GM11168 (cell line): ENCODE data around the gene PRKAR1B.
"Not testable (repeated sequence)": the region's sequence is repeated elsewhere in the genome, so short reads cannot be mapped to it uniquely, and the experiment has no call there.

Experiments used
- in situ Hi-C: fragments of 300-500 bp; cut with MboI; formaldehyde crosslinking; loops from one replicate; pipeline ENCODE4 v1.12.0; 2022; ENCODE audit warnings: low sequenced_read_pairs; ENCODE audit not compliant: unreplicated experiment

PRKAR1B gene

DNA sequence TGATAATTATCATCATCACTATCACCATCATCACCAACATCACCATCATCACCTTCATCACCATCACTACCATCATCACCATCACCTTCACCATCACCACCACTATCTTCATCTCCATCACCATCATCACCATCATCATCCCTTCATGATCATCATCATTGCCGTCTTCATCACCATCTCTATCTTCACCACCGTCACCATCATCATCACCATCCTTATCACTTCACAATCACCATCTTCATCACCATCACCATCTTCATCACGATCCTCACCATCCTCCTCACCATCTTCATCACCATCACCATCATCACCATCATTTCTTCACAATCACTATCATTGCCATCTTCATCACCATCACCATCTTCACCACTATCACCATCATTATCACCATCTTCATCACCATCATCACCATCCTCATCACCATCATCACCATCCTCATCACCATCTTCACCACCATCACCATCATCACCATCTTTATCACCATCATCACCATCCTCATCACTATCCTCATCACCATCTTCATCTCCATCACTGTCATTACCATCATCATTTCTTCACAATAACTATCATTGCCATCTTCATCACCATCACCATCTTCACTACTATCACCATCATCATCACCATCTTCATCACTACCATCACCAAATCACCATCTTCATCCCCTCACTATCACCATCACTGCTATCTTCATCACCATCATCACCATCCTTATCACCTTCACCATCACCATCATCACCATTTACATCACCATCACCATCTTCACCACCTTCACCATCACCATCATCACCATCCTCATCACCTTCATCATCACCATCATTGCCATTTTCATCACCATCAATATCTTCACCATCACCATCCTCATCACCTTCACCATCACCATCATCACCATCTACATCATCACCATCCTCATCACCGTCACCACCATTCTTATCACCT, 73.0 kb downstream of the PRKAR1B start:
- in situ Hi-C loops, result no loop called here

GRCh38 chr7:652881-653280, 74.2 kb downstream of the PRKAR1B start:
- in situ Hi-C loops, result no loop called here

DNA sequence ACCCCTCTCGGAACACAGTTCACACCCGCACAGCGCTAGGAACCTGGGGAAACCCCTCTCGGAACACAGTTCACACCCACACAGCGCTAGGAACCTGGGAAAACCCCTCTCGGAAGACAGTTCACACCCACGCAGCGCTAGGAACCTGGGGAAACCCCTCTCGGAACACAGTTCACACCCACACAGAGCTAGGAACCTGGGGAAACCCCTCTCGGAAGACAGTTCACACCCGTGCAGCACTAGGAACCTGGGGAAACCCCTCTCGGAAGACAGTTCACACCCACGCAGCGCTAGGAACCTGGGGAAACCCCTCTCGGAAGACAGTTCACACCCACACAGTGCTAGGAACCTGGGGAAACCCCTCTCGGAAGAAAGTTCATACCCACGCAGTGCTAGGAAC, 74.9 kb downstream of the PRKAR1B start:
- in situ Hi-C loops, result not testable (repeated sequence)

DNA sequence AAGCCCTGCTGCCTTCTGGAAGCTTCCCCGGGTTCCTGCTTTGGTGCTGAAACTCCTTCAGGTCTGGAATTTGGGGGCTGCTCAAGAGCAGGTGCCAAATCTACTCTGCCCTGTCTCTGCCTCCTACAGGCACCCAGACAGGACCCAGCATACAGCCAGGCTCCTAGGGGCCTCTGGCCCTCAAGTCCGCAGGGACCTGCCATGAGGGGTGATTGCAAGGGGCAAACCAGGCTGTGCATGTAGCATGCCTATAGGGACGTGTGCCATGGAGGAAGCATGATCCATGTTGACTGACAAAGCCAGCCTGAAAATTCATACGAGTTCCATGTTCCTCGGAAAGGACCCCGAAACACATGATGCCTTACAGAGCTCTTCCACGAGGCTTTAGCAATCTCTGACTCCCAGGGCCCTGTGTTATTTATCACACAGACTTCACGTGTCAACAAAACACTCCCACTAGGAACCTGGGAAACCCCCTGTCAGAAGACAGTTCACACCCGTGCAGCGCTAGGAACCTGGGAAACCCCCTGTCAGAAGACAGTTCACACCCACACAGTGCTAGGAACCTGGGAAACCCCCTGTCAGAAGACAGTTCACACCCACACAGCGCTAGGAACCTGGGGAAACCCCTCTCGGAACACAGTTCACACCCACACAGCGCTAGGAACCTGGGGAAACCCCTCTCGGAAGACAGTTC, 75.9 kb downstream of the PRKAR1B start:
- in situ Hi-C loops, result no loop called here

DNA sequence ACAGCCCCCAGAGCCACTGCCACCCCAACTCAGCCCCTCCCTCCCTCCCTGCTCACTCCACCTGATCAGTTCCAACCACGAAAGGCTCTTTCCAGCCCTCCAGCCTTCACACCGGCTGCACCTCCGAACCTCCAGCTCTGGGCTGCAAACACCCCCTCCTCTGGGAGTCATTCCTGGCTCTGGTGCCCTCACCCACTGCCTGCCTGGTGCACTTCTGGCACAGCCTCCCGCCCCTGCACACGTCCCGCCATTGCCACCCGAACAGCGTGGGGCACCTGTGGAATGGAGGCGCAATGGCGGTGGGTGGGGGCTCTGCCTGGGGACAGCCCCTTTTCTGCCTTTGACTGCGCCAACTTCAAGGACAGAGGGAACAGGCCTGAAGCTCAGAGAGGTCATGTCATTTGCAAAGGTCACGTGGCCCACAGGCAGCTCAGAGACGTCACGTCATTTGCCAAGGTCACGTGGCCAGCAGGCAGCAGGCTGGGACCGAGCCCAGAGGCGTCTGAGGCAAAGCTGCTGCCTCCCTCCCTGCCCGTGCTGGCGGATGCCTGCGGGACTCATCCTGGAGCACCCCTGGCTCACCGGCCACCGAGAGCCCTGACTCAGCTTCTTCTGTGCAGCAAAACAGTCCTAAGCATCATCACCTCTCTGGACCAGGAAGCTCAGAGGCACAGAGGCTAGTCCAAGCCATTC, 76.6 kb downstream of the PRKAR1B start:
- in situ Hi-C loops, result no loop called here

GRCh38 chr7:646951-647350, 80.1 kb downstream of the PRKAR1B start:
- in situ Hi-C loops, result no loop called here

DNA sequence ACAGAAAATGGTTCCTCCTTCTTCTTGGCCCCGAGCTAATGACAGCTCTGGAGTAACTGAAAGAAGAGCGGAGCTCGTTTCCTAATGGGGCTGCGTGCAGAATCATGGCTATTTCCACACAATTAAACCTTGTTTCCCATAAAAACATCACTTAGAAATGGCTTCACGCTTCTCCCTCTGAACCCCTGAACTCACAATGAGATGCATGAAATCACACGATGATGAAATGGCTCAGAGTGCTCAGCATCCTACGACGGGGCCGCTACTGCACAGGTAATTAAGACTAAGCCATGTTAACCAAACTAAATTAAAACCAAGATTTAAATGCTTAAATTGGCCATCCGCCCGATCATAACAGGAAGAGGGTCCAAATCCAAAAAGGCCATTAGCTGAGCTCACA, 80.6 kb downstream of the PRKAR1B start:
- in situ Hi-C loops, result no loop called here

- in situ Hi-C loops, result no loop called here
These were observed 81.5 kb downstream of the PRKAR1B start for GRCh38 chr7:645606-646005.

GRCh38 chr7:644381-645305, 82.4 kb downstream of the PRKAR1B start:
- in situ Hi-C loops, result no loop called here

DNA sequence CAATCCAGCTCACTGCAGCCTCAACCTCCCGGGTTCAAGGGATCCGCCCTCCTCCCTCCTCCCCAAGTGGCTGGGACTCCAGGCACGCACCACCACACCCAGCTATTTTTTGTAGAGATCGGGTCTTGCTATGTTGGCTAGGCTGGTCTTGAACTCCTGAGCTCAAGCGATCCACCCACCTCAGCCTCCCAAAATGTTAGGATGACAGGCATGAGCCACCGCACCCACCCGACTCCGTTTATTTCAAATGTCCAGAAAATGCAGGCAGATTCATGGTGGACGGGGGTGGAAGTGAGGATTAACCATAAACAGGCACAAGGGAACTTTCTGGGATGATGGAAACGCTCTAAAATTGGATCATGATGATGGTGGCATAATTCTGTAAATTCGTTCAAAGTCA, 85.1 kb downstream of the PRKAR1B start:
- in situ Hi-C loops, result no loop called here

DNA sequence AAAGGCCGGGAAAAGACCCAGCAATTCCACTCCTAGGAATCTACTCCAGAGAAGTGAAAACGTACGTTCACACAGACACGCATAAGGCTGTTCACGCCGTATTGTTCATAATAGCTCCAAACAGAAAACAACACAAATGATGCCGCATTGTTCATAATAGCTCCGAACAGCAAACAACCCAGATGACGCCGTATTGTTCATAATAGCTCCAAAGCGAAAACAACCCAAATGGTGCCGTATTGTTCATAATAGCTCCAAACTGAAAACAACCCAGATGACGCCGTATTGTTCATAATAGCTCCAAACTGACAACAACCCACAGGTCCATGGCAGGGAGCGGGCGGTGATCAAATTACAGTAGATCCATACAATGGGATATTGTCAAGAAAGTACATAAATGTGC, 85.8 kb downstream of the PRKAR1B start:
- in situ Hi-C loops, result no loop called here

GRCh38 chr7:638256-639011, 88.6 kb downstream of the PRKAR1B start:
- in situ Hi-C loops, result no loop called here

GRCh38 chr7:637826-638225, 89.3 kb downstream of the PRKAR1B start:
- in situ Hi-C loops, result no loop called here

GRCh38 chr7:636396-636795, 90.7 kb downstream of the PRKAR1B start:
- in situ Hi-C loops, result no loop called here

- in situ Hi-C loops, result not testable (repeated sequence)
These were observed 91.2 kb downstream of the PRKAR1B start for GRCh38 chr7:635687-636382.

DNA sequence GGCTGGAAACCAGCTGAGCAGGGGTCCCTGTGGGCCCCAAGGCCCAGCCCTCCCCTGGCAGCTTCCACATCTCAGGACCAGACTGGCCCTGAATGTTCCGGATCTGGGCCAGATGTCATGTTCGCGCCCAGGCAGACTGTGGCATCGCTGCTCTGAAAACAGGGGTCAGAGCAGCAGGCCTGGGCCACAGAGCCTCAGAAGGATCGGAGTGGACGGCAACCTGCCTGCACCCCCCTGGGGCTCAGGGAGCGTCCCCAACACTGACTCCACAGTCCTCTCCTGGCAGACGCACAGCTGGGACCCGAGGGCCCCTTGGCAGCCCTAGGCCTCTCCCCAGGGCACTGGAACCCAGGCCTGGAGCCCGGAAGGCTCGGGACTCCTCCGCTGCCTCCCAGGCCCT, 91.9 kb downstream of the PRKAR1B start:
- in situ Hi-C loops, result no loop called here

DNA sequence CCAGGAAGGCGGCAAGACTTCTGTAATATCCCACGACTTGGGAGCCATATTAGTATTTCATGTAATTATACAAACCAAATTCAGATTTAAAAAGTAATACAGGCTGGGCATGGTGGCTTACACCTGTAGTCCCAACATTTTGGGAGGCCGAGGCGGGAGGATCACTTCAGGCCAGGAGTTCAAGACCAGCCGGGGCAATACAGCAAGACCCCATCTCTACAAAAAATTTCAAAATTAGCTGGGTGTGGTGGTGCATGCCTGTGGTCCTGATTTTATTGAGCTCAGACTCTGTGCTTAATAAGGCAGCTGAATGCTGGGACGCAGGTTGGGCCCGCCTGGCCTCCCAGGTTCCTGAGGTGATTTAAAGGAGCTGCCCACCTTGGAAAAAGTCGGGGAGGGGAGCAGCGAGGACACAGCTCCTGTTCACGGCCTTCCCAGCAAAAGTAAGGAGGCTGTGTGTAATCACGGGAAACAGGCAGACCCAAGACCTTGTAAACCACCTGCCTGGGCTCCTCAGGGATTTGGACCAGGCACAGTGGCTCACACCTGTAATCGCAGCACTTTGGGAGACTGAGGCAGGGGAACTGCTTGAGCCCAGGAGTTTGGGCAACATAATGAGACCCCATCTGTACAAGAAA, 93.6 kb downstream of the PRKAR1B start:
- in situ Hi-C loops, result no loop called here

DNA sequence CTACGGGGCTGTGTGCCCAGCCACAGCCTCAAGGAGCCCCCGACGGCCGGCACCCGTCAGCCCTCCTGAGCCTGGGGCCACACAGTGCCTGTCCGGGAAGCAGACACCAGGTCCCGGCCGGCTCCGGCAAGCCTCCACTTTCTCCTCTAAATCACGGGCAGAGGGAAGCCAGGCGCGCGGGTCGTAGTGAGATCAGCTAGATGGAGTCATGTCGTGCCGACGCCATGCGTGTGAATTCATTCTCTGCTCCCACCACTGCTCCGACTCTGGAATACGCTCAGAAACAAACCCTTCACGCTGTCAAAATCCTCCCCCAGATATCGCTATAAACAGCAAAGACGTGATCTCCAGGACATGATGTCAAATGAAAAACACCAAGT, 94.3 kb downstream of the PRKAR1B start:
- in situ Hi-C loops, result no loop called here
